Neural cell (in vitro differentiated cells): ENCODE results near the gene TMEM50B. TPM values are rescaled to one million over a fixed set of nuclear protein-coding genes. Genes with fewer than 3 reads are reported as not detected.

Experiments
- H2AFZ ChIP-seq: fragments of 200-600, 300-800 bp; sonication (generic), shearing (Covaris generic); 2 replicates; pipeline ENCODE4 v1.6.0; 2014; ENCODE audit warnings: low read depth, mild to moderate bottlenecking, antibody characterized with exemption, low read length, moderate library complexity
- H3F3A ChIP-seq: fragments of 200-600 bp; shearing (Covaris generic); 2 replicates; pipeline ENCODE4 v1.6.1; 2016; ENCODE audit warnings: mild to moderate bottlenecking, moderate library complexity, mixed read lengths, antibody characterized with exemption, low read length; ENCODE audit not compliant: insufficient read depth, poor library complexity, severe bottlenecking
- H3K27ac ChIP-seq: fragments of 200-600, 300-800 bp; sonication (generic), shearing (Covaris generic); 2 replicates; pipeline ENCODE4 v1.5.1; 2014; ENCODE audit warnings: mild to moderate bottlenecking, low read length, moderate library complexity
- H3K27me3 ChIP-seq: fragments of 300-800, 200-600 bp; sonication (generic), shearing (Covaris generic); 2 replicates; pipeline ENCODE4 v1.6.0; 2014; ENCODE audit warnings: mild to moderate bottlenecking, low read depth, low read length, moderate library complexity; ENCODE audit not compliant: insufficient read depth
- H3K36me3 ChIP-seq: fragments of 300-800, 200-600 bp; sonication (generic), shearing (Covaris generic); 2 replicates; pipeline ENCODE4 v1.5.1; 2014; ENCODE audit warnings: mild to moderate bottlenecking, antibody characterized with exemption, low read length, moderate library complexity; ENCODE audit not compliant: insufficient read depth
- H3K4me2 ChIP-seq: fragments of 300-800, 200-600 bp; sonication (generic), shearing (Covaris generic); 2 replicates; pipeline ENCODE4 v1.6.0; 2014; ENCODE audit warnings: mild to moderate bottlenecking, low read length
- H3K4me3 ChIP-seq: fragments of 300-800, 200-600 bp; sonication (generic), shearing (Covaris generic); 2 replicates; pipeline ENCODE4 v1.5.1; 2014; ENCODE audit warnings: mild to moderate bottlenecking, low read length, moderate library complexity
- H3K79me2 ChIP-seq: fragments of 200-600 bp; shearing (Covaris generic); replicated peaks from 2 replicates; pipeline ENCODE4 v1.6.0; 2014; ENCODE audit warnings: mild to moderate bottlenecking, low read length, moderate library complexity; ENCODE audit not compliant: insufficient read depth
- H3K9ac ChIP-seq: fragments of 300-800, 200-600 bp; sonication (generic), shearing (Covaris generic); 2 replicates; pipeline ENCODE4 v1.6.1; 2016; ENCODE audit warnings: mild to moderate bottlenecking, low read length, mixed read lengths
- H3K9me2 ChIP-seq: fragments of 200-600 bp; shearing (Covaris generic); 2 replicates; pipeline ENCODE4 v1.6.1; 2016; ENCODE audit warnings: mild to moderate bottlenecking, low read length, mixed read lengths; ENCODE audit not compliant: insufficient read depth
- H3K9me3 ChIP-seq: fragments of 200-600, 300-800 bp; sonication (generic), shearing (Covaris generic); 2 replicates; pipeline ENCODE4 v1.6.1; 2016; ENCODE audit warnings: mild to moderate bottlenecking, mixed run types, low read length, moderate library complexity, mixed read lengths
- H4K20me1 ChIP-seq: fragments of 200-600 bp; shearing (Covaris generic); 2 replicates; pipeline ENCODE4 v1.6.1; 2016; ENCODE audit warnings: mild to moderate bottlenecking, mixed run types; ENCODE audit not compliant: insufficient read depth
- EP300 ChIP-seq: fragments of 450-650 bp; conservative IDR thresholded peaks from 2 replicates; pipeline ENCODE4 v1.6.1; 2014; ENCODE audit warnings: antibody characterized with exemption, mild to moderate bottlenecking, moderate library complexity; ENCODE audit not compliant: poor library complexity, severe bottlenecking
- EZH2 ChIP-seq: fragments of 200-600, 300-800 bp; shearing (Covaris generic), sonication (generic); IDR thresholded peaks from 2 replicates; pipeline ENCODE4 v1.6.1; 2014; ENCODE audit warnings: antibody characterized with exemption, low read length, borderline replicate concordance, mild to moderate bottlenecking; ENCODE audit not compliant: insufficient read depth, poor library complexity, severe bottlenecking
- MXI1 ChIP-seq: fragments of 450-650 bp; conservative IDR thresholded peaks from 2 replicates; pipeline ENCODE4 v1.6.1; 2014; ENCODE audit warnings: antibody characterized with exemption, mild to moderate bottlenecking; ENCODE audit not compliant: poor library complexity, severe bottlenecking
- POLR2AphosphoS5 ChIP-seq: IDR thresholded peaks from 2 replicates; pipeline ENCODE4 v1.6.1; 2012
- RAD21 ChIP-seq: fragments of 450-650 bp; conservative IDR thresholded peaks from 2 replicates; pipeline ENCODE4 v1.6.1; 2014; ENCODE audit warnings: antibody characterized with exemption, mild to moderate bottlenecking, moderate library complexity
- REST ChIP-seq: IDR thresholded peaks from 2 replicates; pipeline ENCODE4 v1.6.1; 2012; ENCODE audit warnings: borderline replicate concordance
- SMC3 ChIP-seq: fragments of 450-650 bp; conservative IDR thresholded peaks from 2 replicates; pipeline ENCODE4 v1.6.1; 2014; ENCODE audit warnings: antibody characterized with exemption, mild to moderate bottlenecking, moderate library complexity; ENCODE audit not compliant: poor library complexity
- TAF1 ChIP-seq: IDR thresholded peaks from 2 replicates; pipeline ENCODE4 v1.6.1; 2012; ENCODE audit warnings: low read depth
- polyA plus RNA-seq: library from polyadenylated mRNA; depleted of rRNA; stranded (reverse); fragments of >200 nt; gene quantifications from 2 replicates; pipeline ENCODE4 v1.2.3, GENCODE V29; 2014
- TF ChIP-seq, protein P1 (sequence below): fragments of 450-650 bp; IDR thresholded peaks from 2 replicates; pipeline ENCODE4 v1.5.1; 2014; ENCODE audit warnings: antibody characterized with exemption, mild to moderate bottlenecking, moderate library complexity; ENCODE audit not compliant: poor library complexity, severe bottlenecking

Gene TMEM50B
- polyA plus RNA-seq, 1 donor from 2014 or later, result 69.4 TPM

- Histone ChIP-seq H3K27me3 (no peaks in the 10 kb centered on the region), H3K9ac (no peak overlapping the region)
Observed at GRCh38 chr21:33419538-33420123, 60.1 kb downstream of the TMEM50B start.

DNA sequence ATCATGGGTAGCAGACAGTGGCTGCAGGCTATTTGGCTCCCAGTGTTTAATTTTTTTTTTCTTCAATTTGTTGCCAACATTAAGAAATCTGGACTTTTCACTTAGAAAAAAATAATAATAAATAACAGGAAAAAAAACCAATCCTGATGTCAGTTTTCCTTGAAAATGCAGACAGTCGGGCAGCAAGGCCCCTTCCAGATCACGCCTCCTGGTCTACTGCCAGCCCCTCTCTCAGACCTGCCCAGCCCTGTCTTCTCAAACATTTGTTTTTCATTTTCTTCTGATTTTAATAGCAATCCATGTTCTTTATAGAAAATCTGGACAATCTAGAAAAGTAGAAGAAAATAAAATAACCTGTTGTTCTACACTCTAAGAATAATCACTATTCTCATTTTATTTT lies 61.1 kb downstream of the TMEM50B start:
- Histone ChIP-seq H4K20me1 (no peaks in the 10 kb centered on the region), H3K36me3 (peaks cover 4% of the 10 kb centered on the region), H3F3A (no peaks in the 10 kb centered on the region), H3K9me3 (no peaks in the 10 kb centered on the region), H3K27ac (no peak overlapping the region), H3K79me2 (no peaks in the 10 kb centered on the region), H3K9me2 (no peaks in the 10 kb centered on the region), H3K27me3 (no peaks in the 10 kb centered on the region), H3K4me3 (no peak overlapping the region), H3K9ac (no peak overlapping the region), H2AFZ (no peak overlapping the region), H3K4me2 (no peak overlapping the region)
- TF ChIP-seq TAF1, result no peak
- TF ChIP-seq, protein P1, sequence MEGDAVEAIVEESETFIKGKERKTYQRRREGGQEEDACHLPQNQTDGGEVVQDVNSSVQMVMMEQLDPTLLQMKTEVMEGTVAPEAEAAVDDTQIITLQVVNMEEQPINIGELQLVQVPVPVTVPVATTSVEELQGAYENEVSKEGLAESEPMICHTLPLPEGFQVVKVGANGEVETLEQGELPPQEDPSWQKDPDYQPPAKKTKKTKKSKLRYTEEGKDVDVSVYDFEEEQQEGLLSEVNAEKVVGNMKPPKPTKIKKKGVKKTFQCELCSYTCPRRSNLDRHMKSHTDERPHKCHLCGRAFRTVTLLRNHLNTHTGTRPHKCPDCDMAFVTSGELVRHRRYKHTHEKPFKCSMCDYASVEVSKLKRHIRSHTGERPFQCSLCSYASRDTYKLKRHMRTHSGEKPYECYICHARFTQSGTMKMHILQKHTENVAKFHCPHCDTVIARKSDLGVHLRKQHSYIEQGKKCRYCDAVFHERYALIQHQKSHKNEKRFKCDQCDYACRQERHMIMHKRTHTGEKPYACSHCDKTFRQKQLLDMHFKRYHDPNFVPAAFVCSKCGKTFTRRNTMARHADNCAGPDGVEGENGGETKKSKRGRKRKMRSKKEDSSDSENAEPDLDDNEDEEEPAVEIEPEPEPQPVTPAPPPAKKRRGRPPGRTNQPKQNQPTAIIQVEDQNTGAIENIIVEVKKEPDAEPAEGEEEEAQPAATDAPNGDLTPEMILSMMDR, result no peak
- no peak for TF ChIP-seq EZH2
- no peak for TF ChIP-seq REST
- no peak for TF ChIP-seq MXI1
- TF ChIP-seq SMC3, result no peak
- TF ChIP-seq EP300, result no peak
- TF ChIP-seq POLR2AphosphoS5, result no peak
- no peak for TF ChIP-seq RAD21

More at GRCh38 chr21:33419538-33420123, 60.1 kb downstream of the TMEM50B start:
- no peak overlapping the region for H3K4me3 ChIP-seq
- no peak overlapping the region for H3K27ac ChIP-seq
- H3K36me3 ChIP-seq, result peaks cover 4% of the 10 kb centered on the region
- no peaks in the 10 kb centered on the region for H3K9me3 ChIP-seq
- no peak overlapping the region for H2AFZ ChIP-seq
- TF ChIP-seq MXI1, result no peak
- TF ChIP-seq, protein P1, result no peak
- no peak for TF ChIP-seq TAF1
- TF ChIP-seq EP300, result no peak
- no peak for TF ChIP-seq POLR2AphosphoS5
- no peaks in the 10 kb centered on the region for H4K20me1 ChIP-seq
- no peak overlapping the region for H3K4me2 ChIP-seq
- no peaks in the 10 kb centered on the region for H3K9me2 ChIP-seq
- H3F3A ChIP-seq, result no peaks in the 10 kb centered on the region
- no peaks in the 10 kb centered on the region for H3K79me2 ChIP-seq
